Effector memory CD4-positive, alpha-beta T cell (primary cell): ENCODE measurements around the gene RNF220.

Source experiments
- DNase-seq, 3 donors: peaks; one replicate each; pipeline ENCODE4 v3.0.0-alpha.2; 2020
- H3K27ac ChIP-seq: 2 replicates; pipeline ENCODE4 v1.7.0; 2013; ENCODE audit warnings: mild to moderate bottlenecking, low read length, moderate library complexity; ENCODE audit not compliant: insufficient read depth, poor library complexity, severe bottlenecking
- H3K27me3 ChIP-seq: replicated peaks from 2 replicates; pipeline ENCODE4 v1.7.0; 2013; ENCODE audit warnings: mild to moderate bottlenecking, low read length; ENCODE audit not compliant: insufficient read depth, control insufficient read depth, poor library complexity, severe bottlenecking
- H3K36me3 ChIP-seq: 2 replicates; pipeline ENCODE4 v1.7.0; 2013; ENCODE audit warnings: mild to moderate bottlenecking, low read length, moderate library complexity; ENCODE audit not compliant: control insufficient read depth, insufficient read depth
- H3K4me1 ChIP-seq: 2 replicates; pipeline ENCODE4 v1.7.0; 2013; ENCODE audit warnings: low read length, mild to moderate bottlenecking; ENCODE audit not compliant: control insufficient read depth, insufficient read depth, poor library complexity, severe bottlenecking
- H3K4me3 ChIP-seq: 2 replicates; pipeline ENCODE4 v1.7.0; 2013; ENCODE audit warnings: low read length, low read depth, mild to moderate bottlenecking; ENCODE audit not compliant: insufficient read depth, poor library complexity, severe bottlenecking
- H3K9me3 ChIP-seq: 2 replicates; pipeline ENCODE4 v1.7.0; 2013; ENCODE audit warnings: mild to moderate bottlenecking, low read length, moderate library complexity; ENCODE audit not compliant: control insufficient read depth

RNF220 gene

DNA sequence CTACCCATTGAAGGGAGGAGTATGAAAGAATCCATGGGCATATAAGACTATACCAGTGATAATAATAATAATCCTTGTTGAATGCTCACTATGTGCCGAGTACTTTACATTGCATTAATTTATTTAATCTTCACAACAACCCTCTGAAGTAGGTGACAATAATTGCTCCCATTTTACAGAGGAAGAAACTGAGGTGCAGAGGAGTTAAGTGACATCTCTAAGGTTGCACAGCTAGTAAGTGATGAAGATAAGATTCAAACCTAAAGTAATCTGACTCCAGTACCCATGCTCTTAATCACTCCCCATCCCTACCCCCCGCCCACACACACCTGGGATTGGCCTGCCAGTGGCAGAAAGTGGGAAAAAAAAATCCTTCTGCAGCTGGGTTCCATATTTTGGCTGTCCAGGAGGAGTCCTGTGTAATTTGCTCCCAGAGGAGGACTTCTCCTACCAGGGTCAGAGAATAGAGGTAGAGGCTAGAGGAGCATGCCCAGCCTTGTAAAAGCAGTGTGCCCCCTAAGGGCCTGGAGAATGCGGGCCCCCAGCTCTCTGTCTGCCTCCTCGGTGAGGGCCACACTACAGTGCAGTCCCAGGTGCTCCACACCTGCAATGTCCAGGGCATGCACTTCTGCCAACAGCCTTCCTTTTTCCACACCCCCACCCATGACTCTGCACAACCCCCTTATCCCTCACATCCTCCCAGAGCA lies 211.4 kb downstream of the RNF220 start:
- no peaks in the 10 kb centered on the region for H3K36me3 ChIP-seq
- H3K27ac ChIP-seq, result no peak overlapping the region
- no peaks in the 10 kb centered on the region for H3K4me1 ChIP-seq
- no peaks in the 10 kb centered on the region for H3K9me3 ChIP-seq
- no peak overlapping the region for H3K4me3 ChIP-seq
- no peaks in the 10 kb centered on the region for H3K27me3 ChIP-seq
- DNase-seq, result no peak

DNA sequence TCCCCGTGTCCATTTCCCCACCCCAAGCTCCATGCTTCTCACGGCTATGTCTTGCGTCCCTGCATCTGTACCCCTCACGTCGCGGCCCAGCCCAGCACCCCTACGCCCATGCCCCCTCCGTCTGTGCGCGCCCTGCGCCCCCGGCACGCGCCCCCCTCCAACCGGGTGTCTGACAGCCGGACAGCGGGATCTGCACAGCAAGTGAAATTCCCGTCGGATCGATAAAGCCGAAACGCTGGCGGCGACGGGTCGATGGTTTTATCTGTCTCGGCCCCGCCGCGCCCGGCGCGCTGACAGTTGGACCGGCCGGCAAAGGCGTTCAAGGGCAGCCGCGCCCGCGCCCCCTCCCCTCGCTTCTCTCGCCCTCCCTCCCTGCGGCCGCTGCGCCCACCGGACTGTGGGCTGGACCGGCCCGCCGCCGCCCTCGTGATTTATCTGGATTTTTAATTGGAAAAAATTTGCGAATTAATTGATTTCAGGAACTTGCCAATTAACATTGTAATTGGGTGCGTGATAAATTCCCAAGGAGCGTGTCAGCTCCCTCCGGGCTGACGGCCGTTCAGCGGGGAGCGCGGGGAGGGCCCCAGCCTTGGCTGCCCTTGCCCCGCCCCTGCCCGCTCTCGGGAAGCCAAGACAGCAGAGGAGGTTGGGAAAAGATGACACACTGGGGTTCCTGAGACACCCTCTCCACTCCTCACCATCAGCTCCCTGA lies 212.1 kb downstream of the RNF220 start:
- Histone ChIP-seq H3K9me3 (no peaks in the 10 kb centered on the region), H3K27me3 (no peaks in the 10 kb centered on the region), H3K4me1 (no peaks in the 10 kb centered on the region), H3K27ac (no peak overlapping the region), H3K4me3 (no peak overlapping the region), H3K36me3 (no peaks in the 10 kb centered on the region)
- no peak for DNase-seq

DNA sequence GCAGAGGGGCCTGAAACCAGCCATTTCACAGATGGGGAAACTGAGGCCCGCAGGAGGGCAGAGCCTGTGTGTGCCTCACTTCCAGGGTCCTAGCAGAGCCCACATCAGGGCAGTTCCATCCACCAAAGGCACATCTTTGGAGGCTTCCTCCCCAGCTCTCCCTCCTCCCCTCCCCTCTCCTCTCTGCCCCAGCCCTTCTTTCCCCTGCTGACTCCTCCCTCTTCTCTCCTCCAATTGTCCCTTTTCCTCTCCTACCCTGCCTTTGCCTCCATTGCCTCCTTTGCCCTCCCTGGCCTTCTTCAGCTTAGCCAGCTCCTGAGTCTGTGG lies 212.6 kb downstream of the RNF220 start:
- H3K27me3 ChIP-seq, result no peaks in the 10 kb centered on the region
- no peak overlapping the region for H3K4me3 ChIP-seq
- H3K27ac ChIP-seq, result no peak overlapping the region
- no peaks in the 10 kb centered on the region for H3K9me3 ChIP-seq
- H3K4me1 ChIP-seq, result no peaks in the 10 kb centered on the region
- DNase-seq, result no peak
- no peaks in the 10 kb centered on the region for H3K36me3 ChIP-seq

DNA sequence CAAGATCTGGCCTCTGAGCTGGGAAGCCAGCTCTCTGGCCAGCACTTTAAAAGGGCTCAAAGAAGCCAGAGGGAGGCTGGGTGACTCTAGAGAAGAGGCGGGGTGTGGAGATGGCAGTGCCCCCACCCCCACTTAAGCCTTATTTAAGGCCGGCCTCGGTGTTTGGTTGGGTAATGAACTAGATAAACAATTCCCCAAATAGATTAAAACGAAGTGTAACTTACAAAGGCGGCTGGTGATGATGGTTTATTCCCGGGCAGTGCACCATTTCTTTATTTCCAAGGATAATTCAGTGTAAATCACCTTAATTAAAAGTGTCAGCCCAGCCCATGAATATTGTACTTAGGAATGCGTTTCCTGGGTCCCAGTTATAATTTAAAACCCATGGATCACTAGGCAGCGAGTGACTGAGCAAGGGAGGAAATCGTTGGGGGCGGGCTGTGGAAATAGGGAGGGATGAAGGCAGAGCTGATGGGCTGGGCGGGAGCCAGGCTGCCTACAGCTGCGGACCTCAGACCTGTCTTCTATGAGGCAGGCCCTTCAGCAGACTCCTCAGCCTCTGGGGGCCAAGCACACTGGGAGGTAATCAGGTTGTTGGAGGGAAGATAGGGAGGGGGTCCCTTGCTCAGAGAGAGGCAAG lies 214.3 kb downstream of the RNF220 start:
- DNase-seq, result no peak
- no peaks in the 10 kb centered on the region for H3K4me1 ChIP-seq

DNA sequence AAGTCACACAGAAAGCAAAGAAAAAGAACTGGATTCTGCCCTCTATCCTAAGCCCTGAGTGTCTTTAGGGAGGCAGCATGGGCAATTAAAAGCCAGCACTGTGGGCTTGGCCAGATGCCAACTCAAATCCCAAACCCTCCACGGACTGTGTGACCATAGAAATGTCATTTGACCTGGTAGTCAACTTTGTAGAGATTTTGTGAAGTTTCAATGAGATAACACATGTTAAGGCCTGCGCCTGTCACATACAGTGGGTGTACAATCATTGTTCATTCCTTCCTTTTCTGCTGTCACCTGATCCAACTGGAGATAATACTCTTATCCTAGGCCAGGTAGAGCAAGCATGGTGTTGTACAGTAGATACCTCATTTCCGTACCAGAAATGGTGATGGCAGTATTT lies 215.0 kb downstream of the RNF220 start:
- H3K4me1 ChIP-seq, result no peaks in the 10 kb centered on the region
- no peaks in the 10 kb centered on the region for H3K27me3 ChIP-seq
- H3K9me3 ChIP-seq, result no peaks in the 10 kb centered on the region
- DNase-seq, result no peak
- H3K27ac ChIP-seq, result no peak overlapping the region
- no peak overlapping the region for H3K4me3 ChIP-seq
- H3K36me3 ChIP-seq, result no peaks in the 10 kb centered on the region

More for the DNA sequence above, 214.3 kb downstream of the RNF220 start:
- Histone ChIP-seq H3K36me3 (no peaks in the 10 kb centered on the region), H3K27ac (no peak overlapping the region), H3K4me3 (no peak overlapping the region), H3K9me3 (no peaks in the 10 kb centered on the region), H3K27me3 (no peaks in the 10 kb centered on the region)

DNA sequence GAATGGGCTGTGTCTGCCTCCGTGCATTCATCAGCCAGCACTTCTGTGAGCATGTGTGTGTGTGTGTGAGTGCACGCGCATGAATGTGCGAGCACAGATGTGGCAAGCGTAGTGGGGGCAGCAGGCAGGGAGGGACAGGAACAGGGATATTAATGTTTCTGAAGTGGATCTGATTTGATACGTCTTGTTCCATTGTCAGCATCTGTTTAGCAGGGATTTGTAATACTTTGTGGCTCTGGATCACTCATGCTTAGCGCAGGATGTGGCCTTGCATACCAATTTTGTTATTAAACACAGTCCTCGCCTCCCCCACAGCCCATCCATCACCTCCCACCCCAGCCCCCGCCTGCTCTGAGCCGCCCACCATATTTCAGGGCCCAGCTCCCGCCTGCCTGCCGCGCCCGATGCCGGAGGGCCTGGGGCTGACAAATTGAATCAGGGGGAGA lies 216.8 kb downstream of the RNF220 start:
- Histone ChIP-seq H3K27ac (no peak overlapping the region), H3K9me3 (no peaks in the 10 kb centered on the region)

DNA sequence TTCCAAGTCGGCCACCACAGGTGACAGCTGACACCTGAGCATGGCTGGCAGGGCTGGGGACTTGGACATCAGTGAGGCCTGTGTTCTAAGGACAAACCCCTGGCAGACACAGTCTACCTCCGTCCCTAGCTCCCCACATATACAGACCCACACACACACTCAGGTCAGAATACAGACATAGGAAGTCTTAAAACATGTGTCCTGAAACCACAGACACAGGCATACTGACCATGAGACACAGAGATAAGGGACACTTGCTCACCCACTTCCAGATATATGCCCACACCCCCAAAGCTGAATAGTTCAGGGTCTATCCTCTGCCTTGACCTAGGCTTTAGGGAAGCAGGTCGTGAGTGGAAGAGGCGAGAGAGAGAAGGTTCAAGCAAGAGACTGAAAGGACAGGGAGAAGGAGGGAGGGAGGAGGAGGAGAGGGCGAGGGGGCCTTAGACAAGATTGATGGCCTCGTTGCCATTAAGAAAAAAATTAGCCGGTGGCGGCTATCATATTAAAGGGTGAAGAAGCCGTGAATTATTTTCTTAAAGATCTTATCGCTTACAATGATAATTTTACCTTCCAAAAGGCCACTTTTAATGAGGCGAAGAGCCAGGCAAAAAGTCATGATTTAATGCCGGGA lies 219.3 kb downstream of the RNF220 start:
- no peaks in the 10 kb centered on the region for H3K9me3 ChIP-seq
- no peaks in the 10 kb centered on the region for H3K27me3 ChIP-seq
- H3K36me3 ChIP-seq, result no peaks in the 10 kb centered on the region
- no peak for DNase-seq
- H3K4me1 ChIP-seq, result no peaks in the 10 kb centered on the region
- H3K4me3 ChIP-seq, result no peak overlapping the region
- H3K27ac ChIP-seq, result no peak overlapping the region

More for the DNA sequence above, 216.8 kb downstream of the RNF220 start:
- H3K27me3 ChIP-seq, result no peaks in the 10 kb centered on the region
- DNase-seq, result no peak
- H3K36me3 ChIP-seq, result no peaks in the 10 kb centered on the region
- H3K4me3 ChIP-seq, result no peak overlapping the region
- no peaks in the 10 kb centered on the region for H3K4me1 ChIP-seq

DNA sequence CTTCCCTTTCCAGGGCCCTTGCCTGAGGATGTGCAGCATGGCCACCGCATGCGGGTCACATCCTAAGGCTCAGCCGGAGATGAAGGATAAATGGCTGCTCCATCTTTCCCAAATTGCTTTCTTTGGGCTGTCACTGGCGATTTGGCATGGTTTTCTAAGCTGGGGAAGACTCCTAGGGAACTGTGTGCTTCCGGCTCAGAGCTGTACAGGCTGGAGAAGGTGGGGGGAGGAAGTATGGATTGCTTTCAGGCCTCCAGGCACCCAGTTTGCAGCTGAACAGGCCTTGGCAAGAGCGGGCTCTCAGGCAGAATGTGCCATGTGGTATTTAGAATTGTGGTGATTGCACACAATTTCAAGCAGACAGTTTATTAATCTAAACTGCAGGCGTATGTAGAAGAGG lies 220.3 kb downstream of the RNF220 start:
- Histone ChIP-seq H3K36me3 (no peaks in the 10 kb centered on the region), H3K4me3 (no peak overlapping the region), H3K27ac (no peak overlapping the region), H3K4me1 (no peaks in the 10 kb centered on the region), H3K27me3 (no peaks in the 10 kb centered on the region), H3K9me3 (no peaks in the 10 kb centered on the region)
- no peak for DNase-seq

DNA sequence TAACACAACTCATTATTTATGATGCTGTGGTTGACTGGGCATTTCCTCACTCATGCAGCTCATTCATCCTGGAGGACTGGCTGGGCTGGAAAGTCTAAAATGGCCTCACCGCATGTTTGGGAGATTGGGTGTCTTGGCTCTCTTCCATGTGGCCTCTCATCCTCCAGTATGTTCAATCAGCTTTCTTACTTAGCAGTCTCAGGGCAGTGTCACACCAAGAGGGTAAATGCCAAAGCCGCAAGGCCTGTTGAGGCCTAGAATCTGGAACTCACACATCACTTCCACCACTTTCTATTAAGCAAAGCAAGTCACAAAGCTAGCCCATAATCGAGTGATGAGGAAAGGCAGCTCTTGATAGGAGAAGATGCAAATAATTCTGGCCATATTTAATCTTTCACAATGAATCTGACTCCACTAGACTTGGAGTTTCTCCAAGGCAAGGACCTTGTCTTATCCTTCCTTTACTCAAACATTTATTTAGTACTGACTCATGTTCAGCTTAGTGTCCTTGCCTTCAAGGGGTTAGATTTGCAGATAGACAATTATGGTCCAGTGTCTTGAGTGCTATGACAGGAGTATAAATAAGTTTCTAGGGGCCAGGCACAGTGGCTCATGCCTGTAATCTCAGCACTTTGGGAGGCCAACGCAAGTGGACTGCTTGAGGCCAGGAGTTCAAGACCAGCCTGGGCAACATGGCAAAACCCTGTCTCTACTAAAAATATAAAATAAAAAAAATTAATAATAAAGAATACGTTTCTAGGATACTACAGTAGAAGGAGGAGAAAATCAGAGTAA lies 224.1 kb downstream of the RNF220 start:
- DNase-seq, result no peak
- Histone ChIP-seq H3K36me3 (peaks cover 11% of the 10 kb centered on the region), H3K27ac (no peak overlapping the region), H3K27me3 (no peaks in the 10 kb centered on the region), H3K4me1 (peaks cover 12% of the 10 kb centered on the region), H3K4me3 (no peak overlapping the region), H3K9me3 (no peaks in the 10 kb centered on the region)
